Esophagus squamous epithelium (tissue), 5 donors: ENCODE results near the gene ATP7B. TPM values are rescaled to one million over a fixed set of nuclear protein-coding genes. Genes with fewer than 3 reads are reported as not detected.
"Not testable (repeated sequence)": the region's sequence is repeated elsewhere in the genome, so short reads cannot be mapped to it uniquely, and the experiment has no call there.

ENCODE experiments used
- DNase-seq: peaks from one replicate; lab custom pipeline; 2025; lab: John Stamatoyannopoulos, UW
- H3K27ac ChIP-seq, 4 donors: fragments of 200-600 bp; sonication (generic); one replicate each; pipeline ENCODE4 v1.5.1; 2016 to 2019; ENCODE audit warnings: mild to moderate bottlenecking in 1 of 4
- H3K27me3 ChIP-seq, 4 donors: fragments of 200-600 bp; sonication (generic); 1 replicate in 3 of 4; 2 replicates in 1 of 4; pipeline versions ENCODE4 v1.5.1 to v1.6.0; 2017 to 2021; ENCODE audit warnings: antibody characterized with exemption in 1 of 4
- H3K36me3 ChIP-seq, 3 donors: fragments of 200-600 bp; sonication (generic); one replicate each; pipeline ENCODE4 v1.5.1; 2016 to 2019
- H3K4me1 ChIP-seq, 3 donors: fragments of 200-600 bp; sonication (generic); one replicate each; pipeline ENCODE4 v1.5.1; 2017 to 2019
- H3K4me3 ChIP-seq, 4 donors: fragments of 200-600 bp; sonication (generic); 1 replicate in 3 of 4; 2 replicates in 1 of 4; pipeline ENCODE4 v1.5.1; 2016 to 2019; ENCODE audit warnings: mild to moderate bottlenecking in 2 of 4, moderate library complexity in 1 of 4
- H3K9me3 ChIP-seq, 3 donors: fragments of 200-600 bp; sonication (generic); one replicate each; pipeline ENCODE4 v1.5.1; 2016 to 2019
- CTCF ChIP-seq, 6 experiments: fragments of 450-650 bp in 4 of 6; fragments of 200-600 bp in 2 of 6; sonication (generic) in 2 of 6; IDR thresholded peaks; one replicate each; pipeline ENCODE4 v1.5.1; 2016 to 2019; ENCODE audit warnings: antibody characterized with exemption in 6 of 6, mild to moderate bottlenecking in 4 of 6, moderate library complexity in 4 of 6
- POLR2A ChIP-seq, 4 donors: fragments of 450-650 bp; IDR thresholded peaks; one replicate each; pipeline ENCODE4 v1.6.1; 2017; ENCODE audit warnings: antibody characterized with exemption in 4 of 4, mild to moderate bottlenecking in 4 of 4, moderate library complexity in 3 of 4
- WGBS, 2 donors: methylation state at CpG; one replicate each; pipeline ENCODE4 v1.1.5; 2018; 5-methylcytosine and 5-hydroxymethylcytosine counted together
- intact Hi-C: fragments of 100-400 bp; cut with DNase I; formaldehyde crosslinking; loops from one replicate; pipeline ENCODE4 v1.15.0; 2022
- total RNA-seq, 4 donors: library from RNA; depleted of rRNA; stranded (reverse); fragments of >200 nt; gene quantifications; one replicate each; pipeline ENCODE4 v1.1.0, GENCODE V29; 2016
- donor health status: DM: yes; HTN: yes; CAD: no.

ATP7B gene
- total RNA-seq, 4 donors from 2014 or later = 0.99 to 3.6 (median 2.6) TPM

DNA sequence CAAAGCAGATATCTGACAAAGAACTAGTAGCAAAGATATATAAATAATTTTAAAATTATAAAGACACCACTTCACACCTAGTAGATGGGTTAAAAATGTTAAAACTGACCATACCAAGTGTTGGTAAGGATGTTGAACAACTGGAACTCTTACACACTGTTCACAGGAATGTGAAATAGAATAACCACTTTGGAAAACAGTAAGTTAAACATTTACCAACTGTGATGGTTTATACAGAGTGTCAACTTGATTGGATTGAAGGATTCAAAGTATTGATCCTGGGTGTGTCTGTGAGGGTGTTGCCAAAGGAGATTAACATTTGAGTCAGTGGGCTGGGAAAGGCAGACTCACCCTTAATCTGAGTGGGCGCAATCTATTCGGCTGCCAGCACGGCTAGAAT, 32.4 kb upstream of the ATP7B start:
- intact Hi-C loops = no loop called here

DNA sequence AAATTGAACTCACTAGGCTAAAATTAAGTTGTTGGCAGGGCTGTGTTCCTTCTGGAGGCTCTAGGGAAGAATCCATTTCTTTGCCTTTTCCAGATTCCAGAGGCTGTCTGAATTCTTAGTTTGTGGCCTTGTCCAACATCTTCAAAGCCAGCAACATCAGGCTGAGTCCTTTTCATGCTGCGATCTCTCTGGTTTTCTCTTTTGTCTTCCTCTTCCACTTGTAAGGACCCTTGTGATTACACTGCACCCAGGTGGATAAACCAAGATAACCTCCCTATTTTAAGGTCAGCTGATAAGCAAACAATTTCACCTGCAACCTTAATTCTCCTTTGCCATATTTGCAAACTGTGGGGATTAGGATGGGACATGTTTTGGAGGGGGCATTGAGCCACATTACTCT, 24.8 kb upstream of the ATP7B start:
- H3K4me3 ChIP-seq = no peak overlapping the region
- no peak for DNase-seq
- no peaks in the 10 kb centered on the region for H3K4me1 ChIP-seq
- intact Hi-C loops = no loop called here
- H3K27ac ChIP-seq = no peak overlapping the region
- WGBS, 2 donors = 93 to 94% methylated on average over 1 of the region's 1 CpG
- TF ChIP-seq POLR2A (IDR thresholded peaks at IDR 0.05) (no peak), CTCF (IDR thresholded peaks at IDR 0.05) (no peak)
- H3K9me3 ChIP-seq = no peaks in the 10 kb centered on the region
- H3K27me3 ChIP-seq = no peaks in the 10 kb centered on the region
- H3K36me3 ChIP-seq = no peaks in the 10 kb centered on the region

More for the DNA sequence above, 32.4 kb upstream of the ATP7B start:
- no peaks in the 10 kb centered on the region for H3K9me3 ChIP-seq
- no peak for TF ChIP-seq POLR2A (IDR thresholded peaks at IDR 0.05)
- TF ChIP-seq CTCF (IDR thresholded peaks at IDR 0.05) = no peak
- DNase-seq = no peak
- H3K4me1 ChIP-seq = no peaks in the 10 kb centered on the region
- H3K36me3 ChIP-seq = no peaks in the 10 kb centered on the region
- H3K27ac ChIP-seq = no peak overlapping the region
- WGBS, 2 donors = 87 to 95% methylated on average over 3 of the region's 3 CpGs
- H3K27me3 ChIP-seq = no peaks in the 10 kb centered on the region
- no peak overlapping the region for H3K4me3 ChIP-seq

GRCh38 chr13:52034616-52035226, 23.5 kb upstream of the ATP7B start:
- no peak for TF ChIP-seq POLR2A (IDR thresholded peaks at IDR 0.05)
- DNase-seq = no peak
- Histone ChIP-seq H3K27me3 (no peaks in the 10 kb centered on the region), H3K36me3 (no peaks in the 10 kb centered on the region), H3K9me3 (peaks cover 0 to 1% (median 0%) of the 10 kb centered on the region in 3 donors), H3K27ac (no peak overlapping the region), H3K4me1 (no peaks in the 10 kb centered on the region), H3K4me3 (no peak overlapping the region)
- intact Hi-C loops = no loop called here
- WGBS, 2 donors = 76 to 80% methylated on average over 5 of the region's 5 CpGs

- H3K4me1 ChIP-seq = no peaks in the 10 kb centered on the region
- TF ChIP-seq CTCF (IDR thresholded peaks at IDR 0.05) (no peak), POLR2A (IDR thresholded peaks at IDR 0.05) (no peak)
- intact Hi-C loops = no loop called here
- H3K36me3 ChIP-seq = peaks cover 0 to 16% (median 0%) of the 10 kb centered on the region in 3 donors
- 65 to 94% methylated on average over 2 of the region's 2 CpGs for WGBS, 2 donors
- H3K4me3 ChIP-seq = no peak overlapping the region
- no peak for DNase-seq
- peaks cover 0 to 5% (median 0%) of the 10 kb centered on the region in 3 donors for H3K9me3 ChIP-seq
- H3K27ac ChIP-seq = no peak overlapping the region
- no peaks in the 10 kb centered on the region for H3K27me3 ChIP-seq
Measured at GRCh38 chr13:52033039-52033438, 21.8 kb upstream of the ATP7B start.

DNA sequence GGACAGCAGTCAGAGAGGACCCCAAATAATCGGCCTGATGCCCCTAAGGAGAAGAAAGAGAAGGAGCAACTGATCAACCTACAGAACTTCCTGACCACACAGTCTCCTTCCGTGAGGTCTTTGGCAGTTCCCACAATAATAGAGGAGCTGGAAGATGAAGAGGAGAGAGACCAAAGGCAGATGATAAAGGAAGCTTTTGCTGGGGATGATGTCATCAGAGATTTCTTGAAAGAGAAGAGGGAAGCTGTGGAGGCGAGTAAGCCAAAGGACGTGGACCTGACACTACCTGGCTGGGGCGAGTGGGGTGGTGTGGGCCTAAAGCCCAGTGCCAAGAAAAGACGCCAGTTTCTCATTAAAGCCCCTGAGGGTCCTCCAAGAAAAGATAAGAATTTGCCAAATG, 19.2 kb upstream of the ATP7B start:
- WGBS, 2 donors = 93 to 94% methylated on average over 6 of the region's 6 CpGs
- H3K36me3 ChIP-seq = peaks cover 0 to 36% (median 0%) of the 10 kb centered on the region in 3 donors
- H3K4me3 ChIP-seq, DNase-seq, H3K27ac ChIP-seq, intact Hi-C loops, H3K27me3 ChIP-seq, H3K9me3 ChIP-seq, H3K4me1 ChIP-seq: not testable (repeated sequence)

GRCh38 chr13:52029569-52029968, 18.3 kb upstream of the ATP7B start:
- H3K27ac ChIP-seq = no peak overlapping the region
- 95 to 99% methylated on average over 4 of the region's 4 CpGs for WGBS, 2 donors
- H3K4me3 ChIP-seq = no peak overlapping the region
- no peak for DNase-seq
- intact Hi-C loops = no loop called here
- H3K36me3 ChIP-seq = peaks cover 0 to 45% (median 0%) of the 10 kb centered on the region in 3 donors
- peaks cover 0 to 5% (median 0%) of the 10 kb centered on the region in 3 donors for H3K9me3 ChIP-seq
- H3K27me3 ChIP-seq = no peaks in the 10 kb centered on the region
- no peak for TF ChIP-seq CTCF (IDR thresholded peaks at IDR 0.05)
- no peak for TF ChIP-seq POLR2A (IDR thresholded peaks at IDR 0.05)
- no peaks in the 10 kb centered on the region for H3K4me1 ChIP-seq
